Measurements from ENCODE around the gene SERPINF2.

GRCh38 chr17:1729966-1730325, 12.7 kb upstream of the SERPINF2 start:
- no peak for TF ChIP-seq CTCF (IDR thresholded peaks at IDR 0.05; ENCODE audit: insufficient read depth, low read length, poor library complexity, severe bottlenecking)
- no peak for TF ChIP-seq EZH2phosphoT487 (conservative IDR thresholded peaks at IDR 0.05; ENCODE audit: low read length)

All from SU-DHL-6 (cell line).